H1 (cell line): ENCODE data around the gene POLA2. TPM values are rescaled to one million over a fixed set of nuclear protein-coding genes. Genes with fewer than 3 reads are reported as not detected.

ENCODE experiments used
- BACH1 ChIP-seq: IDR thresholded peaks from 2 replicates; pipeline ENCODE4 v1.6.1; 2012; ENCODE audit warnings: low read length, improper control_type of control experiment
- BCL11A ChIP-seq, 2 experiments: IDR thresholded peaks; one replicate each; pipeline ENCODE4 v1.6.1; 2011; ENCODE audit warnings: low read depth in 2 of 2, low read length in 2 of 2, mild to moderate bottlenecking in 2 of 2
- CHD2 ChIP-seq: IDR thresholded peaks from 2 replicates; pipeline ENCODE4 v1.6.1; 2012; ENCODE audit warnings: low read length, improper control_type of control experiment
- CTBP2 ChIP-seq: IDR thresholded peaks from 2 replicates; pipeline ENCODE4 v1.7.0; 2011; ENCODE audit warnings: borderline replicate concordance, mild to moderate bottlenecking, moderate library complexity, mixed read lengths, low read length; ENCODE audit not compliant: insufficient read depth, insufficient read length
- EGR1 ChIP-seq: IDR thresholded peaks from 2 replicates; pipeline ENCODE4 v1.6.1; 2011; ENCODE audit warnings: low read depth, low read length, borderline replicate concordance
- EP300 ChIP-seq, 2 experiments: IDR thresholded peaks; 1 replicate in 1 of 2; 2 replicates in 1 of 2; pipeline ENCODE4 v1.6.1; 2011 to 2012; ENCODE audit warnings: low read depth in 2 of 2, low read length in 2 of 2, mild to moderate bottlenecking in 2 of 2, borderline replicate concordance in 1 of 2, inconsistent platforms in 1 of 2, moderate library complexity in 1 of 2
- POLR2AphosphoS5 ChIP-seq: IDR thresholded peaks from 2 replicates; pipeline ENCODE4 v1.6.1; 2011; ENCODE audit warnings: low read depth, low read length
- POU5F1 ChIP-seq: IDR thresholded peaks from 2 replicates; pipeline ENCODE4 v1.6.1; 2011; ENCODE audit warnings: low read depth, mild to moderate bottlenecking, low read length, moderate library complexity
- RAD21 ChIP-seq, 2 experiments: IDR thresholded peaks in 1 of 2; conservative IDR thresholded peaks in 1 of 2; 2 replicates each; pipeline ENCODE4 v1.6.1; 2011; ENCODE audit warnings: low read depth in 2 of 2, low read length in 2 of 2, improper control_type of control experiment in 1 of 2, inconsistent platforms in 1 of 2, mild to moderate bottlenecking in 1 of 2, moderate library complexity in 1 of 2
- RFX5 ChIP-seq: IDR thresholded peaks from 2 replicates; pipeline ENCODE4 v1.6.1; 2011; ENCODE audit warnings: low read depth, low read length, improper control_type of control experiment, borderline replicate concordance
- RXRA ChIP-seq: IDR thresholded peaks from 2 replicates; pipeline ENCODE4 v1.6.1; 2011; ENCODE audit warnings: low read depth, mild to moderate bottlenecking, low read length, moderate library complexity; ENCODE audit not compliant: insufficient read depth
- SAP30 ChIP-seq: fragments of 300-600 bp; sonication (generic); IDR thresholded peaks from 2 replicates; pipeline ENCODE4 v1.7.1; 2012; ENCODE audit warnings: low read length, moderate library complexity, mild to moderate bottlenecking, inconsistent platforms; ENCODE audit not compliant: insufficient read depth, insufficient replicate concordance
- SIN3A ChIP-seq, 2 experiments: IDR thresholded peaks in 1 of 2; conservative IDR thresholded peaks in 1 of 2; 2 replicates each; pipeline ENCODE4 v1.6.1; 2011 to 2012; ENCODE audit warnings: low read length in 2 of 2, improper control_type of control experiment in 1 of 2, low read depth in 1 of 2, mild to moderate bottlenecking in 1 of 2
- SP1 ChIP-seq: IDR thresholded peaks from 2 replicates; pipeline ENCODE4 v1.6.1; 2011; ENCODE audit warnings: low read depth, low read length
- SRF ChIP-seq: IDR thresholded peaks from 2 replicates; pipeline ENCODE4 v1.6.1; 2011; ENCODE audit warnings: mild to moderate bottlenecking, low read depth, low read length, moderate library complexity
- SUZ12 ChIP-seq: fragments of 200-600 bp; sonication (generic); IDR thresholded peaks from 2 replicates; pipeline ENCODE4 v1.6.1; 2012; ENCODE audit warnings: mild to moderate bottlenecking, inconsistent platforms, low read length, moderate library complexity, mixed read lengths
- TBP ChIP-seq: IDR thresholded peaks from 2 replicates; pipeline ENCODE4 v1.6.1; 2011; ENCODE audit warnings: low read depth, low read length, improper control_type of control experiment
- YY1 ChIP-seq: IDR thresholded peaks from 2 replicates; pipeline ENCODE4 v1.6.1; 2011; ENCODE audit warnings: low read depth, mild to moderate bottlenecking, low read length
- ZNF274 ChIP-seq: IDR thresholded peaks from 2 replicates; pipeline ENCODE4 v1.7.0; 2012; ENCODE audit warnings: low read length, borderline replicate concordance; ENCODE audit errors: extremely low read depth
- polyA plus RNA-seq, 7 experiments: library from polyadenylated mRNA; depleted of rRNA in 3 of 7; stranded (reverse) in 5 of 7; unstranded in 2 of 7; fragments of >200 nt in 5 of 7; fragments of 200-250 nt in 2 of 7; gene quantifications; 1 replicate in 5 of 7; 2 replicates in 1 of 7; 4 replicates in 1 of 7; pipeline versions ENCODE4 v1.2.1 to v1.2.3, GENCODE V29; 2011 to 2013; ENCODE audit warnings: missing spikeins in 2 of 7, mixed read lengths in 2 of 7
- total RNA-seq: library from RNA; stranded (reverse); fragmentation: NEBNext Ultra II Directional; extraction: Animal tissue kit (Norgen Biotek cat#: 25700); gene quantifications from 2 replicates; pipeline ENCODE4 v1.2.1, GENCODE V29; 2021
- TF ChIP-seq, protein P1 (sequence below): IDR thresholded peaks from 2 replicates; pipeline ENCODE4 v1.6.1; 2012; ENCODE audit warnings: inconsistent platforms
- TF ChIP-seq, protein P2 (sequence below), 3 experiments: IDR thresholded peaks; 1 replicate in 2 of 3; 2 replicates in 1 of 3; pipeline versions ENCODE4 v1.5.1 to v1.6.1; 2011; ENCODE audit warnings: low read length in 3 of 3, mild to moderate bottlenecking in 3 of 3, inconsistent platforms in 2 of 3, low read depth in 1 of 3, moderate library complexity in 1 of 3; ENCODE audit not compliant: insufficient read depth in 1 of 3; ENCODE audit errors: control extremely low read depth in 1 of 3

Gene POLA2
- total and polyA plus RNA-seq, 2 of the 8 experiments (the other 6 are each of a cell fraction or from before 2014, with no cell fraction given), result 31.2 to 55.9 TPM

DNA sequence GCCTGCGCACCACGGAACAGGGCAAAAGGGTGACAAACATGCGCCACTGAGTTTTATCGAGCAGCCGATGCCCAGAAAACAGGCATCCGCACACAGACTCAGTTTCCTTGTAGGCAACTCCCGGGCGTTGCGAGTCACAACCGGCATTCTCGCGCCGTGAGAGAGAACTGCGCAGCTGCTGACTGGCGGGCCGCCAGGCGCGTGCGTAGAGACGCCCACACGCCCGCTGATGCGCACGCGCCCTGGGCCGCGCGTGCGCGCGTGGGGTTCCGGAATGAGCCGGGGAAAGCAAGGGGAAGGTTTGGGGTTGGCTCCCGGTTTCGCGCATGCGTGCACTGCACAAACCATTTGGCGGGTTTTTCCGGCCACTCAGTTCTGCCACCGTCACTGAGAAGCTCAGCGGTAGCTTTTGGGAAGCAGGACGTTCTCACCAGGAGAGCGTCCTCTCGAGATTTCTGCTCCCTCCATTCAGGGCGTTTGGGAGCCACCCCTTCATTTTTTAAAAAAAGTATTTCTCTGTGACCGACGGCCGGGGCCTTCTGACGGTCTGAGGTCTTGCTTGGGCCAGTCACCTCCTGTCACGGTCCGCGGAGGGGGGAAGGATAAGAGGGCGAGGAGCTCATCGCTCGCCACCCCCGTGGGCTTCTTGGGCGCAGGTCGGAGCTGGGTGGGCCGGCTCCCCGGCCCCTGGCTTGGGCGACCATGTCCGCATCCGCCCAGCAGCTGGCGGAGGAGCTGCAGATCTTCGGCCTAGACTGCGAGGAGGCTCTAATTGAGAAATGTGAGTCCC is at the start of gene POLA2 (continued):
- TF ChIP-seq BACH1 (peak; percentile 84), YY1 (no peak), EP300 (IDR thresholded peaks at IDR 0.05; ENCODE audit: borderline replicate concordance in 1 of 2, low read depth in 2 of 2, low read length in 2 of 2) (no peak), ZNF274 (no peak), SUZ12 (no peak), SAP30 (peak; percentile 39), POLR2AphosphoS5 (peak; percentile 46; the same call in 1 of the 2 replicates), CHD2 (peak; percentile 66), SIN3A (conservative IDR thresholded peaks at IDR 0.05 in 1 of 2, IDR thresholded peaks at IDR 0.05 in 1 of 2; ENCODE audit: low read depth in 1 of 2, low read length in 2 of 2) (peak in 1 of 2 experiments; percentile 55; a peak in 1 of 4 replicates), RAD21 (IDR thresholded peaks at IDR 0.05 in 1 of 2, conservative IDR thresholded peaks at IDR 0.05 in 1 of 2; ENCODE audit: low read depth in 2 of 2, low read length in 2 of 2) (no peak), SP1 (no peak), TBP (0 out of 2 replicates have a peak, but pooled peaks have one; percentile 12), RFX5 (no peak), CTBP2 (no peak), RXRA (no peak), SRF (no peak), EGR1 (peak; percentile 92), POU5F1 (no peak), BCL11A (IDR thresholded peaks at IDR 0.05; ENCODE audit: low read depth in 2 of 2, low read length in 2 of 2) (no peak)
- TF ChIP-seq, protein P1, sequence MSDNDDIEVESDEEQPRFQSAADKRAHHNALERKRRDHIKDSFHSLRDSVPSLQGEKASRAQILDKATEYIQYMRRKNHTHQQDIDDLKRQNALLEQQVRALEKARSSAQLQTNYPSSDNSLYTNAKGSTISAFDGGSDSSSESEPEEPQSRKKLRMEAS, result peak; percentile 82
- TF ChIP-seq, protein P2, sequence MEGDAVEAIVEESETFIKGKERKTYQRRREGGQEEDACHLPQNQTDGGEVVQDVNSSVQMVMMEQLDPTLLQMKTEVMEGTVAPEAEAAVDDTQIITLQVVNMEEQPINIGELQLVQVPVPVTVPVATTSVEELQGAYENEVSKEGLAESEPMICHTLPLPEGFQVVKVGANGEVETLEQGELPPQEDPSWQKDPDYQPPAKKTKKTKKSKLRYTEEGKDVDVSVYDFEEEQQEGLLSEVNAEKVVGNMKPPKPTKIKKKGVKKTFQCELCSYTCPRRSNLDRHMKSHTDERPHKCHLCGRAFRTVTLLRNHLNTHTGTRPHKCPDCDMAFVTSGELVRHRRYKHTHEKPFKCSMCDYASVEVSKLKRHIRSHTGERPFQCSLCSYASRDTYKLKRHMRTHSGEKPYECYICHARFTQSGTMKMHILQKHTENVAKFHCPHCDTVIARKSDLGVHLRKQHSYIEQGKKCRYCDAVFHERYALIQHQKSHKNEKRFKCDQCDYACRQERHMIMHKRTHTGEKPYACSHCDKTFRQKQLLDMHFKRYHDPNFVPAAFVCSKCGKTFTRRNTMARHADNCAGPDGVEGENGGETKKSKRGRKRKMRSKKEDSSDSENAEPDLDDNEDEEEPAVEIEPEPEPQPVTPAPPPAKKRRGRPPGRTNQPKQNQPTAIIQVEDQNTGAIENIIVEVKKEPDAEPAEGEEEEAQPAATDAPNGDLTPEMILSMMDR (IDR thresholded peaks at IDR 0.05; ENCODE audit: control extremely low read depth in 1 of 3, insufficient read depth in 1 of 3, low read depth in 1 of 3, low read length in 3 of 3), result no peak
